Neural progenitor cell (in vitro differentiated cells): ENCODE data around the gene FAM163B. TPM values are rescaled to one million over a fixed set of nuclear protein-coding genes. Genes with fewer than 3 reads are reported as not detected.

Experiments used
- DNase-seq: peaks from one replicate; pipeline ENCODE4 v3.0.0-alpha.2; 2016; ENCODE audit warnings: low spot score
- H2AFZ ChIP-seq: fragments of 200-600 bp; sonication (generic); replicated peaks from 2 replicates; pipeline ENCODE4 v1.6.1; 2016; ENCODE audit warnings: antibody characterized with exemption
- H3F3A ChIP-seq: fragments of 200-600 bp; sonication (generic); 2 replicates; pipeline ENCODE4 v1.6.1; 2016; ENCODE audit warnings: antibody characterized with exemption, low read depth
- H3K27ac ChIP-seq: fragments of 200-600 bp; sonication (generic); 2 replicates; pipeline ENCODE4 v1.5.1; 2016; ENCODE audit warnings: mild to moderate bottlenecking
- H3K27me3 ChIP-seq: fragments of 200-600 bp; sonication (generic); 2 replicates; pipeline ENCODE4 v1.6.1; 2016; ENCODE audit warnings: mild to moderate bottlenecking, moderate library complexity
- H3K36me3 ChIP-seq: fragments of 200-600 bp; sonication (generic); 2 replicates; pipeline ENCODE4 v1.5.1; 2016
- H3K4me1 ChIP-seq: fragments of 200-600 bp; sonication (generic); 2 replicates; pipeline ENCODE4 v1.6.1; 2016; ENCODE audit warnings: mixed run types
- H3K4me2 ChIP-seq: fragments of 200-600 bp; sonication (generic); 2 replicates; pipeline ENCODE4 v1.6.1; 2016
- H3K4me3 ChIP-seq: fragments of 200-600 bp; sonication (generic); 2 replicates; pipeline ENCODE4 v1.5.1; 2016
- H3K79me2 ChIP-seq: fragments of 200-600 bp; sonication (generic); 2 replicates; pipeline ENCODE4 v1.6.1; 2016; ENCODE audit warnings: low read depth
- H3K9ac ChIP-seq: fragments of 200-600 bp; sonication (generic); 2 replicates; pipeline ENCODE4 v1.6.1; 2016
- H3K9me3 ChIP-seq: fragments of 200-600 bp; sonication (generic); 2 replicates; pipeline ENCODE4 v1.5.1; 2016; ENCODE audit warnings: low read depth
- H4K20me1 ChIP-seq: fragments of 200-600 bp; sonication (generic); 2 replicates; pipeline ENCODE4 v1.6.1; 2016; ENCODE audit warnings: low read depth
- H3K27ac Mint-ChIP-seq: 3 replicates; pipeline ENCODE4 v1.8.0; 2021; ENCODE audit warnings: mixed read lengths
- H3K27me3 Mint-ChIP-seq: 2 replicates; pipeline ENCODE4 v1.8.0; 2022; ENCODE audit warnings: low read depth, mild to moderate bottlenecking, inconsistent platforms, moderate library complexity, mixed read lengths; ENCODE audit not compliant: insufficient read depth
- H3K36me3 Mint-ChIP-seq: 3 replicates; pipeline ENCODE4 v1.8.0; 2021; ENCODE audit warnings: mixed read lengths
- H3K4me1 Mint-ChIP-seq: 3 replicates; pipeline ENCODE4 v1.8.0; 2021; ENCODE audit warnings: mixed read lengths
- H3K4me3 Mint-ChIP-seq: 3 replicates; pipeline ENCODE4 v1.8.0; 2021; ENCODE audit warnings: mild to moderate bottlenecking, moderate library complexity, mixed read lengths
- H3K9me3 Mint-ChIP-seq: 3 replicates; pipeline ENCODE4 v1.8.0; 2020; ENCODE audit warnings: mixed read lengths
- EZH2 ChIP-seq: fragments of 200-600 bp; sonication (generic); IDR thresholded peaks from 2 replicates; pipeline ENCODE4 v1.6.1; 2017; ENCODE audit warnings: antibody characterized with exemption, mild to moderate bottlenecking, moderate library complexity
- EZH2phosphoT487 ChIP-seq: fragments of 200-600 bp; sonication (generic); IDR thresholded peaks from 2 replicates; pipeline ENCODE4 v1.6.1; 2017; ENCODE audit warnings: antibody characterized with exemption
- total RNA-seq: library from RNA; depleted of rRNA; stranded (reverse); fragments of >200 nt; gene quantifications from 2 replicates; pipeline ENCODE4 v1.2.3, GENCODE V29; 2015; ENCODE audit warnings: low replicate concordance
- TF ChIP-seq, protein P1 (sequence below): fragments of 200-600 bp; sonication (generic); IDR thresholded peaks from 2 replicates; pipeline ENCODE4 v1.5.1; 2017; ENCODE audit warnings: antibody characterized with exemption, mild to moderate bottlenecking

The FAM163B gene
- total RNA-seq = 0.31 TPM in 1 of 2 replicates, not detected in the other

GRCh38 chr9:133609311-133610098 is at the start of gene FAM163B:
FAM163B (minus strand) TSS chr9:133609389; CDS start chr9:133580223, 29,166 bp downstream.
- Histone ChIP-seq H3K27me3 (peaks cover 78% of the 10 kb centered on the region), H3F3A (peaks cover 4% of the 10 kb centered on the region), H3K4me1 (peaks cover 4% of the 10 kb centered on the region), H3K9me3 (no peaks in the 10 kb centered on the region), H3K9ac (no peak within 1 kb of the TSS), H3K79me2 (no peaks in the 10 kb centered on the region), H3K36me3 (no peaks in the 10 kb centered on the region), H3K27ac (no peak within 1 kb of the TSS), H3K4me2 (peak within 1 kb of the TSS; percentile 85), H3K4me3 (peak within 1 kb of the TSS; percentile 42), H4K20me1 (peaks cover 6% of the 10 kb centered on the region), H2AFZ (no peak within 1 kb of the TSS)
- Mint-ChIP-seq H3K27ac (no peak within 1 kb of the TSS), H3K4me1 (peaks cover 3% of the 10 kb centered on the region), H3K4me3 (peak within 1 kb of the TSS; percentile 77), H3K9me3 (no peaks in the 10 kb centered on the region), H3K27me3 (peaks cover 62% of the 10 kb centered on the region), H3K36me3 (no peaks in the 10 kb centered on the region)
- DNase-seq = peak; percentile 90
- TF ChIP-seq, protein P1, sequence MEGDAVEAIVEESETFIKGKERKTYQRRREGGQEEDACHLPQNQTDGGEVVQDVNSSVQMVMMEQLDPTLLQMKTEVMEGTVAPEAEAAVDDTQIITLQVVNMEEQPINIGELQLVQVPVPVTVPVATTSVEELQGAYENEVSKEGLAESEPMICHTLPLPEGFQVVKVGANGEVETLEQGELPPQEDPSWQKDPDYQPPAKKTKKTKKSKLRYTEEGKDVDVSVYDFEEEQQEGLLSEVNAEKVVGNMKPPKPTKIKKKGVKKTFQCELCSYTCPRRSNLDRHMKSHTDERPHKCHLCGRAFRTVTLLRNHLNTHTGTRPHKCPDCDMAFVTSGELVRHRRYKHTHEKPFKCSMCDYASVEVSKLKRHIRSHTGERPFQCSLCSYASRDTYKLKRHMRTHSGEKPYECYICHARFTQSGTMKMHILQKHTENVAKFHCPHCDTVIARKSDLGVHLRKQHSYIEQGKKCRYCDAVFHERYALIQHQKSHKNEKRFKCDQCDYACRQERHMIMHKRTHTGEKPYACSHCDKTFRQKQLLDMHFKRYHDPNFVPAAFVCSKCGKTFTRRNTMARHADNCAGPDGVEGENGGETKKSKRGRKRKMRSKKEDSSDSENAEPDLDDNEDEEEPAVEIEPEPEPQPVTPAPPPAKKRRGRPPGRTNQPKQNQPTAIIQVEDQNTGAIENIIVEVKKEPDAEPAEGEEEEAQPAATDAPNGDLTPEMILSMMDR = no peak
- TF ChIP-seq EZH2phosphoT487 (no peak), EZH2 (no peak)

DNA sequence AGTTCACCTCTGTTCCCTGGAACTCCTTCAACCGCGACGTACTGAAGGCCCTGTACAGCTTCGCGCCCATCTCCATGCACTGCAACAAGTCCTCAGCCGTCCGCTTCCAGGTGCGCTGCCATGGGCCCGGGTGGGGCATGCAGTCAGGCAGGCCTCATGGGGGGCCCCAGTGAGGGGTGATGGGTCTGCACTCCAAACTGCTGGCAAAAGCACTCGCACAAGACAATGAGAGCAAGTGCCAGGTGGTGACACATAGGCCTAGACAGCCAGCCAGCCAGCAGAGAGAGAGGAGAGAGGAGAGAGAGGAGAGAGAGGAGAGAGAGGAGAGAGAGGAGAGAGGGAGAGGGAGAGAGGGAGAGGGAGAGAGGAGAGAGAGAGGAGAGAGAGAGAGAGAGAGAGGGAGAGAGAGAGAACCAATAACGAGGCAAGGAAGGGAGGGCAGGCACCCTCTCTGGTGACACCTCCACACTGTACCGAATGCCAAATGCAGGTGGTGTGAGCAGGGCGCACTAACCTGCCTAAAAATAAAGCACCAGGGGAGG is 48.0 kb upstream of the FAM163B start:
- H3K27ac Mint-ChIP-seq = no peak overlapping the region
- H3K4me3 ChIP-seq = no peak overlapping the region

GRCh38 chr9:133656211-133657119 is 47.3 kb upstream of the FAM163B start:
- H3K9me3 ChIP-seq = no peaks in the 10 kb centered on the region
- H3K36me3 Mint-ChIP-seq = no peaks in the 10 kb centered on the region

More for the DNA sequence above, 48.0 kb upstream of the FAM163B start:
- Histone ChIP-seq H3F3A (peaks cover 8% of the 10 kb centered on the region), H3K9me3 (no peaks in the 10 kb centered on the region), H3K27ac (no peak overlapping the region), H3K4me2 (no peak overlapping the region), H3K36me3 (no peaks in the 10 kb centered on the region), H3K4me1 (peaks cover 17% of the 10 kb centered on the region), H3K9ac (no peak overlapping the region), H4K20me1 (no peaks in the 10 kb centered on the region), H3K79me2 (no peaks in the 10 kb centered on the region), H3K27me3 (peaks cover 64% of the 10 kb centered on the region), H2AFZ (no peak overlapping the region)
- H3K36me3 Mint-ChIP-seq = no peaks in the 10 kb centered on the region
- H3K9me3 Mint-ChIP-seq = no peaks in the 10 kb centered on the region
- no peak for DNase-seq
- TF ChIP-seq EZH2phosphoT487 (no peak), EZH2 (no peak)
- TF ChIP-seq, protein P1 = no peak
- H3K4me1 Mint-ChIP-seq = peaks cover 23% of the 10 kb centered on the region
- H3K27me3 Mint-ChIP-seq = peaks cover 31% of the 10 kb centered on the region
- H3K4me3 Mint-ChIP-seq = no peak overlapping the region

More at GRCh38 chr9:133656211-133657119, 47.3 kb upstream of the FAM163B start:
- Histone ChIP-seq H3K36me3 (no peaks in the 10 kb centered on the region), H4K20me1 (no peaks in the 10 kb centered on the region), H3K27me3 (peaks cover 64% of the 10 kb centered on the region), H3K4me1 (peaks cover 17% of the 10 kb centered on the region), H3F3A (peaks cover 8% of the 10 kb centered on the region), H3K27ac (no peak overlapping the region), H2AFZ (no peak overlapping the region), H3K9ac (no peak overlapping the region), H3K4me2 (no peak overlapping the region), H3K79me2 (no peaks in the 10 kb centered on the region), H3K4me3 (no peak overlapping the region)
- DNase-seq = no peak
- H3K4me3 Mint-ChIP-seq = peak overlapping the region; percentile 41
- H3K9me3 Mint-ChIP-seq = no peaks in the 10 kb centered on the region
- H3K27me3 Mint-ChIP-seq = peaks cover 29% of the 10 kb centered on the region
- H3K27ac Mint-ChIP-seq = no peak overlapping the region
- TF ChIP-seq EZH2phosphoT487 = no peak
- TF ChIP-seq, protein P1 = no peak
- H3K4me1 Mint-ChIP-seq = peaks cover 23% of the 10 kb centered on the region
